ENCODE data around the gene EEFSEC. TPM values are rescaled to one million over a fixed set of nuclear protein-coding genes. Genes with fewer than 3 reads are reported as not detected.

The EEFSEC gene
- total RNA-seq, 1 donor = 3.0 TPM

GRCh38 chr3:128193168-128193567 is 39.9 kb downstream of the EEFSEC start:
- DNase-seq (ENCODE audit: low read depth) = no peak
- H3K4me3 ChIP-seq (ENCODE audit: low read depth, low read length) = no peak overlapping the region
- TF ChIP-seq CTCF (IDR thresholded peaks at IDR 0.05; ENCODE audit: insufficient read depth, low read depth, low read length) = no peak

DNA sequence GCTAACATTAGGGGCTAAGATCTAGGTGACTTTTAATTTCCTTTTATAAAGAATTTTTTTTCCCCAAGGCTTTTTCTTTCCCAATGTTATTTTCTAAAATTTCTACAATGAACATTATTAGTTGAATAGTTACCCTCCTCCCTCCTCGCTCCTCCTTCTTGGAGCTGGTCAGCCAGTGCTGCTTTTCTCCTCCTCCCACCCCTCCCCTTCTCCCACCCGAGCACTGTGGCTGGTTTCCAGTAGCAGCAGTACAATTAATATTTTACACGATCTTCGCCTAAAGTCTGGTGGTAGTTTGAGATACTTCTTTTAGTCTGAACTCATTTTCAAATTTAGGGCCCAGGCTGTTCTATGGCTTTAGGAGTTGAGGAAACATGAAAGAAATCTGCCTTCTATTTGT is 41.6 kb downstream of the EEFSEC start:
- no peak overlapping the region for H3K4me3 ChIP-seq (ENCODE audit: low read depth, low read length)
- TF ChIP-seq CTCF (IDR thresholded peaks at IDR 0.05; ENCODE audit: insufficient read depth, low read depth, low read length) = no peak
- no peak for DNase-seq (ENCODE audit: low read depth)

GRCh38 chr3:128195369-128195768 is 42.1 kb downstream of the EEFSEC start:
- no peak for DNase-seq (ENCODE audit: low read depth)
- no peak for TF ChIP-seq CTCF (IDR thresholded peaks at IDR 0.05; ENCODE audit: insufficient read depth, low read depth, low read length)
- H3K4me3 ChIP-seq (ENCODE audit: low read depth, low read length) = no peak overlapping the region

DNA sequence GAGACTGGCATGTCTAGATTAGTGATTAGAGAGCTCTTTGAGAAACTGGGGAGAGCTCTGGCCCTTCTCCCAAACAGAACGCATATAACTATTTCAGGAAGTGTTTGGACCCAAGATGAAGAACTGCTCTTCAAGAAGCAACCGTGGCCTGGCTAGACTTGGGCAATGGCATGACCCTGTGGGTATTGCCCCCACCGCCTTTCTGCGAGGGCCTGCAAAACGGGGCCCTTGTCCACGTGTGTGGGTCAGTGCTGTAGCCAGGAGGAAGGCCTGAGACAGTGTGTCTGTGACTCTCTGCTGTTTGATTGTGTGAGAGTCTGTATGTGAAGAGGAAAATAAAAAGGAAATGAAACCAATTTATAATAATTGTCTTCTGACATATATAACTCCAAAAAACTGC is 42.5 kb downstream of the EEFSEC start:
- DNase-seq (ENCODE audit: low read depth) = no peak
- TF ChIP-seq CTCF (IDR thresholded peaks at IDR 0.05; ENCODE audit: insufficient read depth, low read depth, low read length) = no peak
- no peak overlapping the region for H3K4me3 ChIP-seq (ENCODE audit: low read depth, low read length)

- no peak for TF ChIP-seq CTCF (IDR thresholded peaks at IDR 0.05; ENCODE audit: insufficient read depth, low read depth, low read length)
- DNase-seq (ENCODE audit: low read depth) = no peak
- no peak overlapping the region for H3K4me3 ChIP-seq (ENCODE audit: low read depth, low read length)
Observed at GRCh38 chr3:128196647-128197046, 43.4 kb downstream of the EEFSEC start.

DNA sequence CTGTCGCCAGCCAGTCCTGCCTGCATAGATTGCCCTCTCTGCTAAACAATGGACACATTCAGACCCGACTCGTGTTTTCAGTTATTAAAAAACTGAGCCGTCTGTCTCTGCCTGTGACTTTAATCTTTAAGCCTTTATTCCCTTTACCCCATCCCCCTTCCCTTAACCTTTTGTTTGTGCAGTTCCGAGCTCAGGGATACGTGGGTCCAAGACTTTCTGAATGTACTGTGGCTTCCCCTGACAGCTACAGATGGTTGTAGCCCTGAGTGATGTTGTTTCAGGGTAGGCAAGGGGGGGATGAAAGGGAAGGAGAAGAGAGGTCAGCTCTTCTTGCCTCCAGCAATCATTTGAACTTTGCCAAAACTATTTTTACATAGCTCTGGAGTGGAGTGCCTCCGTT is 44.6 kb downstream of the EEFSEC start:
- no peak for TF ChIP-seq CTCF (IDR thresholded peaks at IDR 0.05; ENCODE audit: insufficient read depth, low read depth, low read length)
- no peak for DNase-seq (ENCODE audit: low read depth)
- H3K4me3 ChIP-seq (ENCODE audit: low read depth, low read length) = no peak overlapping the region

DNA sequence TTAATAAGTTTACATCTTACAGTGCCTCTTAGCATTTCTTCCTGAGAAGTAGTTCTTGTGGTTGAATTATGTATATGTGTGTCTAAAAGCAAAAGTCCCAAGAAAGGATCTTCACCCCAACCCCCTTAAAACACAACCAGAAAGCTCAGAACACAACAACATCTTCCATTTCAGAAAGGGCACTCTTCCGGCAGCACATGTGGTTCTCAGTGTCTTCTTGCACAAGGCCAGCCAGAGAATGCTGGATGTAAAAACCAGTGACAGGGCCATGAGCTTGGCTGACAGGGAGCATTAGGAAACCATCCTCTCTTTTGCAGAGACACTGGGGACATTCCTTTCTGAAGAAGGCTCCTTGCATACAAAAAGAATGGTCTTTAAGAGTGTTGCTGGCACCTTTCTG is 45.0 kb downstream of the EEFSEC start:
- H3K4me3 ChIP-seq (ENCODE audit: low read depth, low read length) = no peak overlapping the region
- no peak for DNase-seq (ENCODE audit: low read depth)
- TF ChIP-seq CTCF (IDR thresholded peaks at IDR 0.05; ENCODE audit: insufficient read depth, low read depth, low read length) = no peak

Data from fibroblast of villous mesenchyme (primary cell).